HG02870 (cell line): ENCODE data around the gene ARHGEF19.
A peak's percentile ranks its signal among the peaks of the same experiment; 100 is the strongest.
"Not testable (repeated sequence)": the region's sequence is repeated elsewhere in the genome, so short reads cannot be mapped to it uniquely, and the experiment has no call there.

ENCODE experiments used
- ATAC-seq: cut with Tn5 transposase; IDR thresholded peaks from one replicate; pipeline ENCODE4 v1.9.1; 2021; ENCODE audit warnings: mild to moderate bottlenecking, moderate library complexity; ENCODE audit not compliant: unreplicated experiment

The ARHGEF19 gene

DNA sequence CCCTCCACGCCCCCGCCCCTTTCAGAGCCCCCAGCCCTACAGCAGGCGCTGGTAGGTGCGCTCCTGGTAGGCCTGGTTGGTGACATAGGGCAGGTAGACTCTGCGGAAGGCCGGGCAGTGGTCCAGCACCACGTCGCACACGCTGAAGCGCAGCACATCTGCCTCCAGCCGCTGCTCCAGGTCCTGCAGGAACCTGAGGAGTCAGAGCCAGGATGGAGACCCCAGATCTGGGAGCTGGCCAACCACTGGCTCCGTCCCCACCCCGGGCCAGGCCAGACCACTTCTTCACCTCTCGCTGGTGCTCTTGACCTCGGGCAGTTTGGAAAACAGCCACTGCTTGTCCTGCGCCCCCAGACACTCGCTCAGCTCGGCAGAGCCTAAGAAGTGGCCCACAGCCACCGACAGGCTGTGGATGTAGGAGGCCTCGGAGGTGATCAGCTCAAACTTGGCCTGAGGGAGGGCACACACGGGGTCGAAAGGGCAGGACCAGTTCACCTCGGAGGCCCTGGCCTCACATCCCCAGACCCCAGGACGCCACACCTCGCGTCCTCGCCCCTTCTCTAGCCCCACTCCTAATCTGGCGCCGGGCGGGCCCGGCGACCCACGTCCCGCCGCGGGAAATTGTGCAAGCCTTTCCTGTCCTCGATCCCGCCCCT lies 6.4 kb downstream of the ARHGEF19 start:
- ATAC-seq: peak; percentile 12

DNA sequence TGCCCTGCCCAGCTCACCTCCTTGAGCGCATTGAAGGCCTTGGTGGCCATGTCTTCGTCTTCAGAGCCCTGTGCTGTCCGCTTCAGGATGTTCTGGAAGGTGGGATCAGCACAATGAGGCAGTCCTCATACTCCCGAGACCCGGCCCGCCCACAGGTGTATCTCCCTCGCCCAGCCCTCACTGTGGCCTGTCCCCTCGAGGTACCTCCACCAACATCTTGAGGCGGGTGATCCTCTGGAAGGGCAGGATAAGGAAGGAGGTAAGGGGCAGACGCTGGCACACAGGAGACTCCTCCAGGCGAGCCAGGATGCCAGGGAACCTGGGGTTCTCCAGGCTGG lies 7.1 kb downstream of the ARHGEF19 start:
- no peak for ATAC-seq

DNA sequence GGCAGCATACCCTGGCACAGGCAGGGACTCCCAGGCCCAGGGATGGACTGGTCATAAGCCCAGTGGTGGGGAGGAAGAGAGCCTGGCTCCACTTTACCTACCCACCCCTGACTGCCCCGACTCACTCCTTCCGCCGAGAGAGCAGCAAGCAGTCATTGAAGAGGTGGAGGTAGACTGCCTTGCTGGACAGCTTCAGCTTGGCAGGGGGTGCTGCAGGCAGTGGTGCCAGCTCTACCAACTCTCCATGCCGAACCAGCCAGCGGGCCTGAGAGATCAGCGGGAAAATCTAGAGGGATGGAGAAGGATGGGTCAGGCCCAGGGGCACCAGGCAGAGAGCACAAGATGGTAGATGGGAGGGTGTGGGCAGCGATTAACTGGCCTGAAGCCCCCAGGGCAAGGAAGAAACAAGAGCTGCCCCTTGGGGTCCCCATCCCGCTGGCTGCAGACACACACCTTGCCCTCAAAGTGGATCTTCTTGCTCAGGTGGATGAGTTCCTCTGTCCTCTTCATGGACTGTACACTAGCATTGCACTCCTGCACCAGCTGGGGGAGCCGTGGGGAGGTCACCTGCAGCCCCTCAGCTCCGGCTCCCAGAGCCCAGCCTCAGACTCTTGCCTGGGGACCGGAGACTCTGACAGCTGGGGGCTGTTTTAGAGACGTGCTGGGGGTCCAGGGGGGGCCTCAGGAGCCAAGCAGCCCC lies 7.7 kb downstream of the ARHGEF19 start:
- ATAC-seq: no peak

DNA sequence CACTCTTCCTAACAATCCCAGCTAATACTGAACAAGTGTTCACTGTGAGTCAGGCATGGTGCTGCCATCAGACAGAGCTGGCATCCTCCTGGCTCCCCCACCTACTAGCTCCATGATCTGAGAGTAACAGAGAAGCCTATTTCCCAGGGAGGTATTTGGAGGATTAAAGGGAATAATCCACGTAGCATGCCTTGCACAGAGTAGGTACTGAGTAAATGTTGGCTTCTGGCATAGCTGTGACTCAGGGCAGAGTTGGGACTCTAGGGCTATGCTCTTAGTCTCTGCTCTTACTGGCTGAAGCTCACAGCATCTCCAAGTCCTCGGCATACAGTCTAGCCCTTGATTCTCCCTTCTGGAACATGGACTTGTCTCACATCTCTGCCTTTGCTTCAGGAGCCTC lies 8.2 kb downstream of the ARHGEF19 start:
- ATAC-seq: no peak

DNA sequence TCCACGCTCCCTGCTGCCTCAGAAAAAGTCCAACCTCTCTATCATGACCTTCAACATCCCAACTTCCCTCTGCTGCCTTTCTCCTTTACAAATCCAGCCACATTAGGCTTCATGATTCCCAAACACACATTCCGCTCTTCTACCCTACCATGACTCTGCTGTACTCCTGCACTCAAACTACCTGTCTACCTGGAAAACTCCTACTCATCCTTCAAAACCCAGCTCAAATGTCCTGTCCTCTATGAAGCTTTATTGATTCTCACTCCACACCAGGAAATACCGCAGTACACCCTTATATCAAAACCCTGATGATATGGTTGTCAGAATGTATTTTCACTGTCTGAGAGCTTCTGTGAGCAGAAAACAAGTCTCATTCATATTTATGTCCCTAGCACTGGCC lies 8.9 kb downstream of the ARHGEF19 start:
- no peak for ATAC-seq

DNA sequence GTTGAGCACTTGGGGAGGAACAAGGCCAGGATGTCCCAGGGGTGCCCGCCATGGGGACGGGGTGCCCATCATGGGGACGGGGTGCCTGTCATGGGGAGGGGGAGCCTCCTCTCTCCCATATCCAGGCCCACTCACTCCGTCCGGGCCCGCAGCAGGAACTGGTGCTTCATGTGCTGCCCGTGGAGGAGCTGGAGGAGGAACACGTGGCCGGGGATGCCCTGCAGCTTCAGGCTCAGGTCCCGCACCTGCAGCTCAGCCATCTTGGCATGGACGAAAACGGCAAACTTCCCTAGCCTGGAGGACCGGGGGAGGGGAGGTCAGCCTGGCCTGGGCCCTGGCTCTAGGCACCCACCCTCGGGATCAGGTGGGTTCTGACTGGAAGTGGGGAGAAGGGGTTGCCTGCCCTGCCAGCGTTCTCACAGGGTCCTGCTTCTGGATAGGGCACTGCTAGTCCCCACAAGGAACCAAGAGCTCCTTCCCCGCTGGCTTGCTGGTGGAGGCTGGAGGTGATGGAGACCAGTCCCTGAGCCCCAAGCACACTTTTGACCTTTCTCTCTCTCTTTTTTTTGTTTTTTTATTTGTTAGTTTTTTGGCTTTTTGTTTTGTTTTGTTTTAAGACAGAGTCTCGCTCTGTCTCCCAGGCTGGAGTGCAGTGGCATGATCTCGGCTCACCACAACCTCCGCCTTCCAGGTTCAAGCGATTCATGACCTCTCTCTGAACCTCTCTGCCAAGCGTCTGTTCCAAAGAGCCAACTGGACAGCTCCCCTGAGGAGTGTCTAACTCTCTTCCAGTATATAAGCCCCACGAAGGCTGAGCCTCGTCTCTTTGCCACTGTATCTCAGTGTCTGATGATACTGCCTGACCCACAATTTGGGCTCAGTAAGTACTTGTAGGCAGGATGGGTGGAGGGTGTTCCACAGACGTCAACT lies 9.9 kb downstream of the ARHGEF19 start:
- no peak for ATAC-seq

DNA sequence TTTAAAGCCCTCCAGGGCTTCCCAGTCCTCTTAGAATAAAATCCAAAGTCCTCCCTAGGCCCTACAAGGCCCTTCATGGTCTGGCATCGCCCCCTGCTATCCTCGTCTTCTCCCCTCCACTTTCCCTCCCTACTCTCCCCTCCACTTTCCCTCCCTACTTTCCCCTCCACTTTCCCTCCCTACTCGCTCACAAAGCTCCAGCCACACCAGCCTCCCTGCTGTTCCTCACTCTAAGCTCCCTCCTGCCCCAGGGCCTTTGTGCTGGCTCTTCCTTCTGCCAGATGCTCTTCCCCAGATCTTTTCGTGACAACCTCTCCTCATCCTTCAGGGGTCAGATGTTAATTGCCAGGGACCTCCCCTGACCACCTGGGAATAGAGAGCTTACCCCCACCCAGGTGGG lies 12.8 kb downstream of the ARHGEF19 start:
- ATAC-seq: no peak

DNA sequence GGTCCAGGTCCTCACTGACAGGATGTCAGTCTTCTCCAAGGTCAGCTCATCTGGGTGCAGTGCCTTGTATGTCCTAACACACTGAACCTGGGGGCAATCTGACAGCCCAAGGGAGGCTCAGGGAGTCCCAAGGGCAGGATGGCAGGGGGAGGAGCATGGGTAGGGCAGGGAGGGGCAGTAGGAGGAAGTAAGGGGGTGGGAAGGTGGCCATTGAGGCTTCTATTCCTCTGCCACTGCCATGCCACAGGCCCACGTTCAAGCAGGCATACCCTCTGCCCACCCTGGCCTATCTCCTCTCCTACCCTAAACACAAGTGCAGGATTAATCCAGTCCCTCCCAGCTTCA lies 13.3 kb downstream of the ARHGEF19 start:
- ATAC-seq: no peak

DNA sequence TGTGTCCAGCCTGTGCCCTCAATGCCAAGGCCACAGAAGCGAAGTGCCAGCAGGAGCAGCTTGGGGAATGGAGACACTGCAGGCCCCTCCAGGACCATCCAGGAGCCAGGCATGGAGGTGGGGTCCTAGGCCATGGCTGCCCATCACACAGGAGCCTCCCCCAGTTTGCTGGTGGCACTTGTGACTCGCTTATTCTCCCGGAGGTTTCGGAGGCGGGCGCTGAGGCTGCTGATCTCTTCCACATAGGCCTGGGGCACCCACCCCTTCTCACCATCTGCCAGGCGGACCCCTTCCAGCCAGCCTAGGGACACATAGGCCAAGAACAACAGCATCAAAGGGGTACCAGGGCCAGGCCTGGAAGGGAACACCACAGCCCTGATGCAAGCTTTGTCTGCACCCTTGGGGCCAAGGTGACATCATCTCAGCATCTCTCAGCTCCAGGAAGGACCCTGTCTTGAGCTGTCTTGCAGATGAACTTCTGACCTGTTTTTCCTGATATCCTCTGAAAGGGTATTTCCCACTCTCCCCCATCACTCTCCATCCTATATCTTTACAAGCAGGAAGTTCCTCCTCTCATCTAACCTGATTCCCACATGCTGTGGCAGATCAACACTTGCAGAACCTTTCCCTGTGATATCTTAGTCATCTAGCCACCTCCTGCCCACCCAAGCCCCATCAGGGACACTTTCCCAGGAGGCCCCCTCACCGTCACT lies 13.9 kb downstream of the ARHGEF19 start:
- ATAC-seq: no peak

DNA sequence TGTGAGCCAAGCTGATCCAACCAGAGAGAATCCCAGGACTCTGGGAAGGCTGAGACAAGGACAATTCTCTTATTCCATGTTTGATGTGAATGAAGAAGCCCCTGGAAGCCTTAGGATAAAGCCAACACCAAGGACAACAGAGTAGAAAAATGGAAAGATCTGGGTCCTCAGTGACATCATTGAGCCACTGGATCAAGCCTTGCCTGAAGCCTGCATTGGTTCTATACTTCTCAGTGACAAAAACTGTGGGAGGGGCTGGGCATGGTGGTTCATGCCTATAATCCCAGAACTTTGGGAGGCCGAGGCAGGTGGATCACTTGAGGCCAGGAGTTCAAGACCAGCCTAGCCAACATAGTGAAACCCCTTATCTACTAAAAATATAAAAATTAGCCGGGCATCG lies 15.6 kb downstream of the ARHGEF19 start:
- no peak for ATAC-seq

DNA sequence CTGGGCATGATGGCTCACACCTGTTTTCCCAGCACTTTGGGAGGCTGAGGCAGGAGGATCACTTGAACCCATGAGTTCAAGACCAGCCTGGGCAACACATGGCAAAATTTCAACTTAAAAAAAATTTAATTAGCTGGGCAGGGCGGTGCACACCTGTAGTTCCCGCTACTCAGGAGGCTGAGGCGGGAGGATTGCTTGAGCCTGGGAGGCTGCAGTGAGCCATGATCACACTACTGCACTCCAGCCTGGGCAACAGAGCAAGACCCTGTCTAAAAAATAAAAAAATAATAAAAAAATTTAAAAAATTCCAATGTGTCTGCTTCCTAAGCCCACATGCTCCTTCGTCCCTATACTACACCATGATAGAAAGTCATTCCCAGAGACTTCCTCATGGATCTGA lies 16.3 kb downstream of the ARHGEF19 start:
- not testable (repeated sequence) for ATAC-seq

DNA sequence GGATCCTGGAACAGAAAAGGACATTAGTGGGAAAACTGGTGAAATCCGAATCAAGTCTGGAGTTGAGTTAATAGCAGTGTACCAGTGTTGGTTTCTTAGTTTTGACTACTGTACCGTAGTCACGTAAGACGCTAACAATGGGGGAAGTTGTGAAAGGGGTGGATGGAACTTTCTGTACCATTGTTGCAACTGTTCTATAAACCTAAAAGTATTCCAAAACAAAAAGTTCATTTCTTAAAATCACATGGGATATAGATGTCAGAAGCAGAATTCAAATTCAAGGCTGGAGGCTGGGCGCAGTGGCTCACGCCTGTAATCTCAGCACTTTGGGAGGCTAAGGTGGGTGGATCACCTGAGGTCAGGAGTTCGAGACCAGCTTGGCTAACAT lies 16.9 kb downstream of the ARHGEF19 start:
- no peak for ATAC-seq

DNA sequence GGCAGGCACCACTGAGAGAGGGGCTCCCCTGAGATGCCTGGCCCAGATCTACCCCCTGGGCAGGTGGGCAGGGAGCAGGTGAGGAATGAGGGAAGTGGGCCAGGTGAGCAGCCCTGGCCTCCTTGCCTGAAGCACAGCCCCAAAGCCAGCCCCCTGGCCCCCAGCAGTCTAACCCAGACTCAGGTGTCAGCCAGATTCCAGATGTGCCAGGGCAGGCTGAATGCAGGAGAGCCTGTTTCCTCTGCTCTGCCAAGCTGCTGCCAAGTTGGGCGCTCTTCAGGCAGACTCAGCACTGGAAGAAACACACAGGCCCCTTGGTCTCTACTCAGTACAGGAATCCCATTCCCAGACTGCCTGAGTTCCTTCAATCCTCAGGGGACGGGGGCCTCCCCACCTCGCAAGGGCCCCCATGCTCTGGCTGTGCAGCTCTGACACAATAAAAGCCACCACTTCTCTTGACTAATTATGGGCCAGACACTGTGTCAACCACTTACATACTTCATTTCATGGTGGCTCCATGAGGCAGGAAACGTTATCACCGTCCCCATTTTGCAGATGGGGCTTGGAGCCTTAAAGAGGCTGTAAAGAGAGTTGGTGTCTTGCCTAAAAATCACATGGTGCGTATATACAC lies 20.4 kb downstream of the ARHGEF19 start:
- no peak for ATAC-seq

DNA sequence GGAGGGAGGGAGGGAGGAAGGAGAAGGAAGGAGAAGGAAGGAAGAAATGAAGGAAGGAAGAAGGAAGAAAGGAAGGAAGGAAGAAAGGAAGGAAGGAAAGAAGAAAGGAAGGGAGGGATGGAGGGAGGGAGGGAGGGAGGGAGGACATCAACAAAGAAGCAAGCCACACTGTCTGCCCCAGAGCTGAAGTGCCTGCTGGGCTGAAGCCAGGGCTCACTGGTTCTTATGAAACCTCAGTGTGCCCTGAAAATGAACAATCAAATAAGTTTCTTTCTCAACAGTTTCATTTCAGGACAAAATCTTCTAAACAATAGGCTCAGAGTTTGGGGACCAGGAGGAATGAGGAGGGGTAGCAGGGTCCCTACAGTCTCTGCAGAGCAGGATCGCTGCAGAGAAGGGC lies 21.1 kb downstream of the ARHGEF19 start:
- no peak for ATAC-seq

DNA sequence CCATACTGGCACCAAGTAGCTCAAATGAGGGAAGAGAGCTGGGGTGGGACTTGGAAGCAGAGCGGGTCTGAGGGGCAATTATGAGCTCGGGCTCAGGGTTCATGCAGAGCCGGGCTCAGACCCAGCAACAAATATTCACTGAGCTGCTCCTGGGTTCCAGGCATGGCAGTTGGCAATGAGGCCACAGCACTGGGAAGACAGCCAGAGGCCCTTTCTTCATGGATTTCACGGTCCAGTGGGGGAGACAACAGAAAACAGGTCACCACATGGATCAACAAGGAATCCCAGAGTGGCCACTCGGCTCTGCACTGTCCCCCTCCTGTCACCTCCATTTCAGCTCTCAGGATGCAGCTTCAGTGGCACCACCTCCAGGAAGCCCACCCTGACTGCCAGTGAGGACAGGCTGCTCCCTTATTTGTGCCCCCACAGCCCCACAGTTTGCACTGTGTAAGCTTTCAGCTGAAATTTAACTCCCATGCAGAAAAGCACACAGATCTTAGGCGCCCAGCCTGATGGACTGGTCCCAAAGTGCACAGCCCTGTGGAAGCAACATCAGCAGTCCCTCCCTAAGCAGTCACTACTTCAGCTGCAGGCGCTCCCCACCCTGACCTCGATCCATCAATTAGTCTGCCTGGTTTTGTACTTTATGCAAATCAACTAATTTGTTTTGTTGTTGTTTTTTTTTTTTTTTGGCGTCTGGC lies 22.4 kb downstream of the ARHGEF19 start:
- no peak for ATAC-seq

DNA sequence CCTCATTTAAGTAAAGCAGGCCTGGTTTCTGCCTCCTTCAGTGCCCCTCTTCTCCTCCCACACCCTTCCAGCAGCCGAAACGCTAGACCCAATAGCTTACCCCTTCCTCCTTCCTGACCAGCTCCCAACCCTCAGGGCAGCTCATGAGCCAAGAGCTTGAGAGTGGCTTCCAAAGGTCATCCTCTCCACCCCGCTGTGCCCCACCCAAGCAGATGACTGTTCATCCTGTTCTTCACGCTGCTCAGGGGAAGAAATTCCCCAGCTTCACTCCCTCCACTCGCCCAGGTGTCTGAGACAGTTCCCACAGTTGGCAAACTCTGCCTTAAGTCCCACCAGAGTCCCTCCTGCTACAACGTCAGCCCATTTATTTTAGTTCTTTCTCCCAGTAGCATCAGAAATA lies 23.4 kb downstream of the ARHGEF19 start:
- ATAC-seq: no peak

DNA sequence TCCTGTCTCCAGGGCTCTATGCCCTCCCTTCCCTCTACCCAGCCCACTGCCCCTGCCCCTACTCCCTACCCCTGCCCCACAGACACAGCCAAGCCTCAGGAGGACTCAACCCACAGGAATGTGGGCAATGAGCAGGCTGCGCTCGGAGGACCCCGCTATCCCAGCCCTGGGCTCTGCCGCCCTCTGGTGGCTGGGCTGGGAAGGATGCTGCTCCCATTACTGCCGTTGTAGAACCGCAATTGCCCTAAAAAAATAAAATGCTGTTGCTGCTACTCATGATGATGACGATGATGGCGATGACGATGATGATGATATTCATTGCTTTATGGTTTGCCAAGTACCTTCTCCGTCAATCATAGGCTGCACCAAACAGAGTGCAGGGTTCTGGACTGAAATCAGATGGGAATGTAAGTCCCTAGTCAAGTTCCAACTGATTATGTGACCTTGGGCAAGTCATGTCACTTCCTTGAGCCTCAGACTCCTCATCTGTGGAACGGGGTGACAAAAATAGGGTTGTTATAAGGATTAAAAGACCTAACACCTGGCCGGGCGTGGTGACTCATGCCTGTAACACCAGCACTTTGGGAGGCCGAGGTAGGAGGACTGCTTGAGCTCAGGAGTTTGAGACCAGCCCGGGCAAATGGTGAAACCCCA lies 24.6 kb downstream of the ARHGEF19 start:
- no peak for ATAC-seq

DNA sequence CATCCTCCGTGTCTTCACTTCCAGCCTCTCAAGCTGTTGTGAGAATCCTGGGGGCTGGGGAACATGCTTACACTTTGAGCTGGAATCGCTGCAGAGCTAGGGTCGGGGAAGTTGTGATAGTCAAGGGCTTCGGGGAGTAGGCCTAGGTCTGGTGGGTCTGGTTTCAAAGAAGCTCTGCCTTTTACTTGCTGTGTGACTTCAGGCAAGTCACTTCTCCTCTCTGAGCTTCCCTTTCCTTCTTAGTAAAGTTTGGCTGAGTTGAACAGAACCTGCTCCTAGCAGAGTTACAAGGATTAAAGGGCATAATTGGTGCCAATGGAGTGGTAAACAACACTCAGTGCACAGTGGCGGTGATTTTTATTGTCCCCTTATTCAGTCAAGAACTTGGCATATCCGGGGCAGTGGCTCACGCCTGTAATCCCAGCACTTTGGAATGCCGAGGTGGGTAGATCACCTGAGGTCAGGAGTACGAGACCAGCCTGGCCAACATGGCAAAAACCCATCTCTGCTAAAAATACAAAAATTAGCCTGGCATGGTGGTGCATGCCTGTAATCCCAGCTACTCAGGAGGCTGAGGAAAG lies 25.7 kb downstream of the ARHGEF19 start:
- no peak for ATAC-seq

DNA sequence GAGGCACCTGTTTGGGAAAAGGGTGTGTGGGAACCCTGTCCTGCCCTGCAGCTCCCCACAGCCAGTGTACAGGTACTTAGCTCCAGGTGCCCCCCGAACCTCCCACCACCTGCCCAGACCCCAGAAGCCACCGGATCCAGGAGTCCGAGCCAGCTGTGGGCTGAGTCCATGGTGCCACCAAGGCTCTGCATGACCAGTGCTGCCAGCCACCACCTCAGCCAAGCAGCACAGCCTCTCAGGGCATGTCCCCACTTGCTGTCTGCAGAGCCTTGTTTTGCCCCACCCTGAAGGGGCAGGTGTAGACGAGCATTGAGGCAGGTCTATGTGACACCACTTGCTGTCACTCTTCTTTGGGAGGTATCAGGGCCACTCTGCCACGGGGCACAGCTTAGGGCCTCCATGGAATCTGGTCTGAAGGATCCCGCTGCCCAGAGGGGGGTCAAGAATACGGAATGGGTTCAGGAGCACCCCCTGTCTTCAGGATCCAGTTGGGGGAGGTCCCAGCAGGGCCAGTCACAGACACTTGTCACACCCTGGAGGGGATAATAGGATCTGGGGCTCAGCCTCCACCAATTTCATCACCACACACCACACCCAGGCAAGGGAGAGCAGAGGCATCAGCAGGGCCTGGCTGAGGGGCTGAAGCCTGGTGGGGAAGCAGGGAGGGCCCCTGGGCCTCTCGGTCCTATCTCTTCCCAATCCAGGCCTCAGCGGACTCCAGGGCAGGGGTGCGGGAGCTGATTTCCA lies 27.7 kb downstream of the ARHGEF19 start:
- no peak for ATAC-seq
